MM.1S (cell line): ENCODE data around the gene ACSS3.

ENCODE experiments used
- EZH2 ChIP-seq: fragments of 300-600 bp; sonication (generic); optimal IDR thresholded peaks from 2 replicates; pipeline ENCODE3; 2017; ENCODE audit warnings: low read depth, mild to moderate bottlenecking, antibody characterized with exemption, low read length, mixed read lengths
- EZH2phosphoT487 ChIP-seq: fragments of 300-600 bp; sonication (generic); IDR thresholded peaks from 2 replicates; pipeline ENCODE4 v1.6.1; 2018; ENCODE audit warnings: antibody characterized with exemption, low read length
- TF ChIP-seq, protein P1 (sequence below): fragments of 300-600 bp; sonication (generic); IDR thresholded peaks from 2 replicates; pipeline ENCODE4 v1.5.1; 2016; ENCODE audit warnings: antibody characterized with exemption, low read length, mixed read lengths

- TF ChIP-seq, protein P1, sequence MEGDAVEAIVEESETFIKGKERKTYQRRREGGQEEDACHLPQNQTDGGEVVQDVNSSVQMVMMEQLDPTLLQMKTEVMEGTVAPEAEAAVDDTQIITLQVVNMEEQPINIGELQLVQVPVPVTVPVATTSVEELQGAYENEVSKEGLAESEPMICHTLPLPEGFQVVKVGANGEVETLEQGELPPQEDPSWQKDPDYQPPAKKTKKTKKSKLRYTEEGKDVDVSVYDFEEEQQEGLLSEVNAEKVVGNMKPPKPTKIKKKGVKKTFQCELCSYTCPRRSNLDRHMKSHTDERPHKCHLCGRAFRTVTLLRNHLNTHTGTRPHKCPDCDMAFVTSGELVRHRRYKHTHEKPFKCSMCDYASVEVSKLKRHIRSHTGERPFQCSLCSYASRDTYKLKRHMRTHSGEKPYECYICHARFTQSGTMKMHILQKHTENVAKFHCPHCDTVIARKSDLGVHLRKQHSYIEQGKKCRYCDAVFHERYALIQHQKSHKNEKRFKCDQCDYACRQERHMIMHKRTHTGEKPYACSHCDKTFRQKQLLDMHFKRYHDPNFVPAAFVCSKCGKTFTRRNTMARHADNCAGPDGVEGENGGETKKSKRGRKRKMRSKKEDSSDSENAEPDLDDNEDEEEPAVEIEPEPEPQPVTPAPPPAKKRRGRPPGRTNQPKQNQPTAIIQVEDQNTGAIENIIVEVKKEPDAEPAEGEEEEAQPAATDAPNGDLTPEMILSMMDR = no peak
- TF ChIP-seq EZH2phosphoT487 (no peak), EZH2 (no peak)
Observed at GRCh38 chr12:81263072-81263471, 185.2 kb downstream of the ACSS3 start.
